CD4-positive, alpha-beta memory T cell (primary cell): ENCODE measurements around the gene FAR2. TPM values are rescaled to one million over a fixed set of nuclear protein-coding genes. Genes with fewer than 3 reads are reported as not detected.

Experiments used
- CTCF ChIA-PET: fragments of 350-600 bp; sonication (Branson Sonifier 250); formaldehyde crosslinking; loops from one replicate; lab custom pipeline; 2021; ENCODE audit warnings: inconsistent platforms; ENCODE audit not compliant: partially characterized antibody; lab: Charles Lee
- POLR2A ChIA-PET: fragments of 350-600 bp; sonication (Branson Sonifier 250); formaldehyde crosslinking; loops from one replicate; lab custom pipeline; 2021; ENCODE audit not compliant: partially characterized antibody; lab: Charles Lee
- DNase-seq, 5 donors: peaks; one replicate each; pipeline versions ENCODE4 v3.0.0 to v3.0.0-alpha.2; 2020 to 2022; ENCODE audit warnings: mixed read lengths in 1 of 5
- H3K27ac ChIP-seq: one replicate; pipeline ENCODE4 v1.7.0; 2013; ENCODE audit warnings: low read depth, low read length
- H3K27me3 ChIP-seq: 2 replicates; pipeline ENCODE4 v1.7.0; 2013; ENCODE audit warnings: mild to moderate bottlenecking, low read length, moderate library complexity; ENCODE audit not compliant: insufficient read depth
- H3K36me3 ChIP-seq: 2 replicates; pipeline ENCODE4 v1.7.0; 2013; ENCODE audit warnings: mild to moderate bottlenecking, low read length, moderate library complexity; ENCODE audit not compliant: insufficient read depth
- H3K4me1 ChIP-seq: 2 replicates; pipeline ENCODE4 v1.7.0; 2013; ENCODE audit warnings: mild to moderate bottlenecking, low read length, moderate library complexity; ENCODE audit not compliant: insufficient read depth
- H3K4me3 ChIP-seq, 2 donors: one replicate each; pipeline ENCODE4 v1.7.0; 2013; ENCODE audit warnings: low read length in 2 of 2, mild to moderate bottlenecking in 1 of 2
- H3K9me3 ChIP-seq, 2 donors: one replicate each; pipeline ENCODE4 v1.7.0; 2013; ENCODE audit warnings: low read length in 2 of 2, control low read depth in 1 of 2; ENCODE audit not compliant: control insufficient read depth in 1 of 2
- H3K27ac Mint-ChIP-seq, 7 donors: one replicate each; pipeline ENCODE4 v1.8.0; 2020 to 2021; ENCODE audit warnings: mixed read lengths in 7 of 7, mild to moderate bottlenecking in 6 of 7, inconsistent platforms in 3 of 7, moderate library complexity in 3 of 7
- H3K27me3 Mint-ChIP-seq, 2 donors: one replicate each; pipeline ENCODE4 v1.8.0; 2020 to 2021; ENCODE audit warnings: mixed read lengths in 2 of 2
- H3K36me3 Mint-ChIP-seq, 2 donors: one replicate each; pipeline ENCODE4 v1.8.0; 2020 to 2021; ENCODE audit warnings: mixed read lengths in 2 of 2, inconsistent platforms in 1 of 2, mild to moderate bottlenecking in 1 of 2
- H3K4me1 Mint-ChIP-seq, 4 donors: one replicate each; pipeline ENCODE4 v1.8.0; 2020 to 2021; ENCODE audit warnings: mixed read lengths in 4 of 4, mild to moderate bottlenecking in 1 of 4
- H3K4me3 Mint-ChIP-seq, 8 donors: one replicate each; pipeline ENCODE4 v1.8.0; 2020 to 2021; ENCODE audit warnings: mixed read lengths in 8 of 8, mild to moderate bottlenecking in 7 of 8, moderate library complexity in 6 of 8, inconsistent platforms in 3 of 8
- H3K9me3 Mint-ChIP-seq, 8 donors: one replicate each; pipeline ENCODE4 v1.8.0; 2020 to 2021; ENCODE audit warnings: mixed read lengths in 8 of 8, mild to moderate bottlenecking in 5 of 8, inconsistent platforms in 3 of 8, moderate library complexity in 1 of 8
- intact Hi-C: fragments of 100-400 bp; cut with micrococcal nuclease; formaldehyde crosslinking; loops from one replicate; pipeline ENCODE4 v1.15.1; 2023
- polyA plus RNA-seq, 2 donors: library from polyadenylated mRNA; unstranded; fragments of 300-500 nt; fragmentation: Illumina TruSeq; gene quantifications; one replicate each; pipeline ENCODE4 v1.2.3, GENCODE V29; 2021
- total RNA-seq, 2 experiments: library from RNA; stranded (reverse); gene quantifications; one replicate each; pipeline ENCODE4 v1.2.3, GENCODE V29; 2021

The FAR2 gene
- total and polyA plus RNA-seq, 4 experiments from 2014 or later = 6.2 to 10.6 (median 10.0) TPM

DNA sequence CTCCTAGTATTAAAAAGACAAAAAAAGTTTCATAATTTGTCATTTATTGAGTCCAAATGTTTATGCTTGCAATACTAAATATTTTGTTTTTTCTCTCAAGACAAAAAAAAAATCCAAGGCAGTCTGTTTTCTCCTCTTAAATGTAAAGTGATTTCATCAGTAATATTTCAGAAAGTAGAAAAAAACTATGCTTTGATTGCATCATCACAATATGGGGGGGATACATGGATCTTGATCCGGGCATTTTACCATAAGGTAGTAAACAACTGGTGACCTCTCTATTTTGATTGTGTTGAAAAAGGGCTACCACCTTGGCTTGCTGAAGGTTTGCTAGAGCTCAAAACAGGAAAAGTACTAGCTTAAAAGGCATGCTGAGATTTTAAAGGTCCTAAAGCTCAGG is 188.2 kb downstream of the FAR2 start:
- no peaks in the 10 kb centered on the region for H3K4me1 Mint-ChIP-seq
- Histone ChIP-seq H3K4me1 (no peaks in the 10 kb centered on the region), H3K4me3 (no peak overlapping the region), H3K27ac (no peak overlapping the region), H3K27me3 (no peaks in the 10 kb centered on the region), H3K36me3 (peaks cover 13% of the 10 kb centered on the region), H3K9me3 (no peaks in the 10 kb centered on the region)
- POLR2A ChIA-PET = no interaction called here
- H3K27ac Mint-ChIP-seq = no peak overlapping the region
- H3K27me3 Mint-ChIP-seq = no peaks in the 10 kb centered on the region
- no peaks in the 10 kb centered on the region for H3K9me3 Mint-ChIP-seq
- H3K4me3 Mint-ChIP-seq = no peak overlapping the region
- DNase-seq = no peak
- CTCF ChIA-PET = interaction anchor here (1.1 kb wide), 1 partner anchor 18 kb away, joined by 3 read pairs; no protein-coding TSS in a partner anchor
- intact Hi-C loops = no loop called here
- H3K36me3 Mint-ChIP-seq = peaks cover 23 to 39% of the 10 kb centered on the region in 2 donors

DNA sequence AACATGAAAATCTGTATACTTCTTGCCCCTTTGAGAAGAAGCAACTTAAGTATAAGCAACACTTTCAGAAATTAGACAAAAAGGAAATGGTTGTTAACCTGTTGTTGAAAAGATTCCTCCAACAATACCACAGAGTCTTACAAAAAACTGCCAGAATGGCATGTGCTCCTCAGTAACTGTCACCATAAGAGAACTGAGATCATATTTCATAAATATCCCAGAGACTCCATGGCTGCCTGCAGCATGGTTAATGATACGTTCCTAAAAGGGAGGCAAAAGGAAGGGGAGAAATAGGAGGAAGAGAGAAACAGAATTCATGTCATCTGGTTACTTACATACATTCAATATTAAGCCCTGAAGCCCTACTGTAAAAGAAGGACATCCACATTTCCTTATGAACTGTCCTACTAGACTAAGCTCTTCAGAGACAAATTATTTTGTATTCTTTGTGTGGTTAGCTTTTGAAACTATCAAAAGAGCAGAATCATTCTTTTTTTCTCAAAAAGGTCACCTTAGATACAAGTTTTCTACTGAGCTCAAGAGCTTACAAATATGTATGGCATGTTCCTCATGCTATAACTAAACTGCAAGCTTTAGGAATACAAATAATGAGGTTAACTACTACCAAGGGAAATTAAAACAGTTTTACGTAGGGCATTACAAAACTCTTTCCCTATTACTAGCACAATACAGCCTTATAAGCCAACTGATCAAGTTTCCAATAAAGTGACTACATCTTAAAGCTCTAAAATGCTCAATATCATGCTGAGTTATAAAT is 194.1 kb downstream of the FAR2 start:
- POLR2A ChIA-PET = interaction anchor here (1.3 kb wide), 1 partner anchor 38 kb away, joined by 4 read pairs; the partner anchor contains the start of gene ERGIC2
- intact Hi-C loops = no loop called here
- no peaks in the 10 kb centered on the region for H3K27me3 Mint-ChIP-seq
- H3K27ac Mint-ChIP-seq = peak overlapping the region in 3 of 7 donors; percentile 30 to 78 (median 41)
- Histone ChIP-seq H3K4me3 (no peak overlapping the region), H3K36me3 (peaks cover 33% of the 10 kb centered on the region), H3K27me3 (no peaks in the 10 kb centered on the region), H3K27ac (no peak overlapping the region), H3K4me1 (no peaks in the 10 kb centered on the region), H3K9me3 (no peaks in the 10 kb centered on the region)
- no peak overlapping the region for H3K4me3 Mint-ChIP-seq
- H3K4me1 Mint-ChIP-seq = no peaks in the 10 kb centered on the region
- H3K36me3 Mint-ChIP-seq = peaks cover 36 to 63% of the 10 kb centered on the region in 2 donors
- CTCF ChIA-PET = interaction anchor here (0.9 to 1.2 kb wide), 2 partner anchors 26 to 29 kb away, joined by 3 read pairs; no protein-coding TSS in a partner anchor
- H3K9me3 Mint-ChIP-seq = no peaks in the 10 kb centered on the region
- DNase-seq = no peak

DNA sequence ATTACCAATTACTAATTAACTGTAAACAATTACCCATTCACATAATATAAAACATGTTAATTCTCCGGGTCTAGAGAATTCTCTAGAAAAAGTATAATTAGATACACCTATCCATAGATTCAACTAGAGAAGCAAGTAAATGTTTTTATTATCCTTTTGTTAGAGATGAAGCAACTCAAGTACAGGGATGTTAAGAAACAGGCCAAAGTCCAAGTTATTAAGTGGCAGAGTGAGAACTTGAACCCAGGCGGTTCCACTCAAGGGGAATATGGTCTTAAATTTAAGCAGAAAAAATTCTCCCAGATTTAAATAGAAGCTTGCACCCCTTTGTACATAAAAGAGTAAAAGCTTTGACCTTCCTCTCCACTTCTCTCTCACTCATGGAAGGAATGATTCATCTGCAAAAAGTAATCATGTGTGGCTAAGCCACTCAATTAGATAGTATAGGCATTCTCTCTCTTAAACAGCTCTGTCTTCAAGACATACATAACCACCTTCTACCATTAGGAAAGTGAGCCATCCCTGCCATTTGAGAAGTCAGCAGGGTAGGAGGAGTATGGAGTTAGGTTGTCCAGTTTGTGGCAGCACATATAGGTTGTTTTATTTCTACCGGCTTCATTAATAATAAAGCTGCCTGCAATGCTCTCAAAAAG is 197.8 kb downstream of the FAR2 start:
- intact Hi-C loops = no loop called here
- no peak overlapping the region for H3K27ac ChIP-seq
- no peaks in the 10 kb centered on the region for H3K4me1 ChIP-seq
- peak overlapping the region in 1 of 7 donors; percentile 69 for H3K27ac Mint-ChIP-seq
- H3K36me3 Mint-ChIP-seq = peaks cover 33 to 54% of the 10 kb centered on the region in 2 donors
- POLR2A ChIA-PET = no interaction called here
- no peaks in the 10 kb centered on the region for H3K27me3 Mint-ChIP-seq
- CTCF ChIA-PET = interaction anchor here (3.1 kb wide), 1 partner anchor 81 kb away, joined by 9 read pairs; no protein-coding TSS in a partner anchor
- H3K9me3 Mint-ChIP-seq = no peaks in the 10 kb centered on the region
- DNase-seq = no peak
- no peaks in the 10 kb centered on the region for H3K4me1 Mint-ChIP-seq
- no peak overlapping the region for H3K4me3 Mint-ChIP-seq
- no peak overlapping the region for H3K4me3 ChIP-seq
- peaks cover 25% of the 10 kb centered on the region for H3K36me3 ChIP-seq
- no peaks in the 10 kb centered on the region for H3K9me3 ChIP-seq
- no peaks in the 10 kb centered on the region for H3K27me3 ChIP-seq

DNA sequence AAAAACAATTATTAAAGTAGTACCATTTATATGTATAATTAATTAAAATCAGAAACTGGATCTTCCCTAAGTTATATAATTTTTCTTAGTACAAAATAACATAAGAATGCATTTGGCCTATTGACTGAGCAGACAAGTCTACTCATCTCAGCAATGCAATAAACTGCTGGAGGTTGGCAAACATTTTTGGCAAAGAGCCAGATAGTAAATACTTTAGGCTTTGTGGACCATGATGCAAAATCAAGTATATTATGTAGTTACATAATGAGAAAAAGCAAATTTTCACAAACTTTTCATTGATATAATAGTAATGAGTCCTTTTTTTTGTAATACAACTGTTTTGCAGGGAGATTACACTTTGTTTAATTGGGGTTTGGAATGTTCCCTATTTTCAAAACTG is 201.0 kb downstream of the FAR2 start:
- H3K27me3 Mint-ChIP-seq = no peaks in the 10 kb centered on the region
- no peaks in the 10 kb centered on the region for H3K9me3 ChIP-seq
- POLR2A ChIA-PET = no interaction called here
- no peak for DNase-seq
- CTCF ChIA-PET = no interaction called here
- no peak overlapping the region for H3K4me3 ChIP-seq
- H3K4me1 Mint-ChIP-seq = peaks cover 0 to 1% (median 0%) of the 10 kb centered on the region in 4 donors
- peaks cover 22 to 47% of the 10 kb centered on the region in 2 donors for H3K36me3 Mint-ChIP-seq
- no peaks in the 10 kb centered on the region for H3K4me1 ChIP-seq
- H3K27me3 ChIP-seq = no peaks in the 10 kb centered on the region
- no peaks in the 10 kb centered on the region for H3K9me3 Mint-ChIP-seq
- peak overlapping the region in 2 of 7 donors; percentile 4 to 27 for H3K27ac Mint-ChIP-seq
- intact Hi-C loops = loop anchor here (5.0 kb wide), 1 partner anchor 77 kb away; no protein-coding TSS in a partner anchor
- peaks cover 18% of the 10 kb centered on the region for H3K36me3 ChIP-seq
- no peak overlapping the region for H3K27ac ChIP-seq
- H3K4me3 Mint-ChIP-seq = no peak overlapping the region

DNA sequence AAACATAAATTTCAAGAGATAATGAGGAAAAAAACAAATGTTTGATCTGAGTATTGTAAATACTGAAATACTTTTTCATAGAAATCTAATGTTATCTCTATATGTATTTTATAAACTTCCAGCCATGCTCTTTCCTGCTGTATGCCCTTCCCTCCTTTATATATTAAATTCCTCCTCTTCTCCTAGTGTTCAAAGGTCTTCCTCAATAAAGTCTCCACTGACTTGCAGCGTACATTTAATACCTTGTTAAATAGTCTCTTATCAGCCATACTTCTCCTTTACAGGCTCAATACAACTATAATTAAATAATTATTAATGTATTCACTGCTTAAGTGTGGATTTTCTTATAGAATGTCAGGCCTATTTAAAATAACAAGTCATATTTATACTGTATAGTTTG is 205.9 kb downstream of the FAR2 start:
- Histone ChIP-seq H3K36me3 (peaks cover 16% of the 10 kb centered on the region), H3K9me3 (no peaks in the 10 kb centered on the region), H3K4me1 (no peaks in the 10 kb centered on the region), H3K27ac (no peak overlapping the region), H3K27me3 (no peaks in the 10 kb centered on the region), H3K4me3 (no peak overlapping the region)
- peaks cover 30 to 66% of the 10 kb centered on the region in 2 donors for H3K36me3 Mint-ChIP-seq
- CTCF ChIA-PET = no interaction called here
- intact Hi-C loops = loop anchor here (5.0 kb wide), 1 partner anchor 72 kb away; no protein-coding TSS in a partner anchor
- POLR2A ChIA-PET = interaction anchor here (1.4 kb wide), 1 partner anchor 35 kb away, joined by 3 read pairs; no protein-coding TSS in a partner anchor
- no peaks in the 10 kb centered on the region for H3K27me3 Mint-ChIP-seq
- no peaks in the 10 kb centered on the region for H3K9me3 Mint-ChIP-seq
- no peak for DNase-seq
- peak overlapping the region in 3 of 7 donors; percentile 57 to 70 (median 65) for H3K27ac Mint-ChIP-seq
- peaks cover 0 to 1% (median 0%) of the 10 kb centered on the region in 4 donors for H3K4me1 Mint-ChIP-seq
- no peak overlapping the region for H3K4me3 Mint-ChIP-seq

DNA sequence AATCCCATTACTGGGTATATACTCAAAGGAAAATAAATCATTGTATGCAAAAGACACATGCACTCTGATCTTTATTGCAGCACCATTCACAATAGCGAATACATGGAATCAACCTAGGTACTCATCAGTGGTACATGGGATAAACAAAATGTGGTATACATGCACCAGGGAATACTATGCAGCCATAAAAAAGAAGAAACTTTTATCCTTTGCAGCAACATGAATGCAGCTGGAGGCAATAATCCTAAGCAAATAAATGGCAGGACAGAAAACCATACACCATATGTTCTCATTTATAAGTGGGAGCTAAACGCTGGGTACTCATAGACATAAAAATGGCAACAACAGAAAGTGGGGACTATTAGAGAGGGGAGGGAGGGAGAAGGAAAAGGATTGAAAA is 216.0 kb downstream of the FAR2 start:
- CTCF ChIA-PET = interaction anchor here (1.0 kb wide), 1 partner anchor 62 kb away, joined by 3 read pairs; no protein-coding TSS in a partner anchor
- H3K9me3 Mint-ChIP-seq = peaks cover 0 to 4% (median 0%) of the 10 kb centered on the region in 8 donors
- Histone ChIP-seq H3K27ac (no peak overlapping the region), H3K9me3 (no peaks in the 10 kb centered on the region), H3K4me3 (no peak overlapping the region), H3K4me1 (no peaks in the 10 kb centered on the region), H3K36me3 (peaks cover 22% of the 10 kb centered on the region), H3K27me3 (no peaks in the 10 kb centered on the region)
- H3K36me3 Mint-ChIP-seq = peaks cover 34 to 66% of the 10 kb centered on the region in 2 donors
- POLR2A ChIA-PET = no interaction called here
- intact Hi-C loops = no loop called here
- no peak overlapping the region for H3K27ac Mint-ChIP-seq
- no peak for DNase-seq
- no peak overlapping the region for H3K4me3 Mint-ChIP-seq
- H3K4me1 Mint-ChIP-seq = peaks cover 8 to 16% (median 12%) of the 10 kb centered on the region in 4 donors
- no peaks in the 10 kb centered on the region for H3K27me3 Mint-ChIP-seq

DNA sequence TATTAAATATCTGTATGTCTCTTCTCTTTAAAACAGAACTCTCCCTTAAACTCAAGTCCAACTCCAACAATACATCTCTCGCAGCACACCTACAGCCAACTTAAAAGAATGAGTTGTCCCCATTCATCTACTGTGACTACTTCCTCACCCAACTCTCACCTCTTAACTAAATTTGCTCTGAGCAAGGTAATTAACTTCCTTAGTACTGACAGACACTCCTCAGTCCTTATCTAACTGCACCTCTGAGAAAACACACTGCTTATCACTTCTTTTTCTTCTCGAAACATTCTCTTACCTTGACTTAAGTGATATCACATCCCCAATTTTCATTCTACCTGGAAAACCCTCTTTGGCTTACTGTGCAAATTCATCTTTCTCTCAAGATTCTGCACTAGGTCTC is 224.9 kb downstream of the FAR2 start:
- H3K27ac Mint-ChIP-seq = no peak overlapping the region
- peaks cover 9 to 22% of the 10 kb centered on the region in 2 donors for H3K36me3 Mint-ChIP-seq
- no peaks in the 10 kb centered on the region for H3K27me3 Mint-ChIP-seq
- POLR2A ChIA-PET = no interaction called here
- H3K4me1 ChIP-seq = peaks cover 21% of the 10 kb centered on the region
- no peaks in the 10 kb centered on the region for H3K9me3 Mint-ChIP-seq
- H3K27me3 ChIP-seq = no peaks in the 10 kb centered on the region
- H3K4me1 Mint-ChIP-seq = peaks cover 17 to 32% (median 24%) of the 10 kb centered on the region in 4 donors
- H3K9me3 ChIP-seq = no peaks in the 10 kb centered on the region
- DNase-seq = no peak
- no peak overlapping the region for H3K4me3 Mint-ChIP-seq
- intact Hi-C loops = no loop called here
- CTCF ChIA-PET = no interaction called here
- H3K36me3 ChIP-seq = peaks cover 3% of the 10 kb centered on the region
- no peak overlapping the region for H3K4me3 ChIP-seq
- H3K27ac ChIP-seq = no peak overlapping the region
